Measurements from ENCODE around the gene SLC28A2.

Gene SLC28A2

GRCh38 chr15:45224621-45225217 is 27.3 kb upstream of the SLC28A2 start:
- TF ChIP-seq, protein P1, sequence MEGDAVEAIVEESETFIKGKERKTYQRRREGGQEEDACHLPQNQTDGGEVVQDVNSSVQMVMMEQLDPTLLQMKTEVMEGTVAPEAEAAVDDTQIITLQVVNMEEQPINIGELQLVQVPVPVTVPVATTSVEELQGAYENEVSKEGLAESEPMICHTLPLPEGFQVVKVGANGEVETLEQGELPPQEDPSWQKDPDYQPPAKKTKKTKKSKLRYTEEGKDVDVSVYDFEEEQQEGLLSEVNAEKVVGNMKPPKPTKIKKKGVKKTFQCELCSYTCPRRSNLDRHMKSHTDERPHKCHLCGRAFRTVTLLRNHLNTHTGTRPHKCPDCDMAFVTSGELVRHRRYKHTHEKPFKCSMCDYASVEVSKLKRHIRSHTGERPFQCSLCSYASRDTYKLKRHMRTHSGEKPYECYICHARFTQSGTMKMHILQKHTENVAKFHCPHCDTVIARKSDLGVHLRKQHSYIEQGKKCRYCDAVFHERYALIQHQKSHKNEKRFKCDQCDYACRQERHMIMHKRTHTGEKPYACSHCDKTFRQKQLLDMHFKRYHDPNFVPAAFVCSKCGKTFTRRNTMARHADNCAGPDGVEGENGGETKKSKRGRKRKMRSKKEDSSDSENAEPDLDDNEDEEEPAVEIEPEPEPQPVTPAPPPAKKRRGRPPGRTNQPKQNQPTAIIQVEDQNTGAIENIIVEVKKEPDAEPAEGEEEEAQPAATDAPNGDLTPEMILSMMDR (conservative IDR thresholded peaks at IDR 0.05; ENCODE audit: low read depth, low read length) = no peak
- DNase-seq (ENCODE audit: low read depth) = no peak
- H3K4me3 ChIP-seq (ENCODE audit: low read length) = no peak overlapping the region

DNA sequence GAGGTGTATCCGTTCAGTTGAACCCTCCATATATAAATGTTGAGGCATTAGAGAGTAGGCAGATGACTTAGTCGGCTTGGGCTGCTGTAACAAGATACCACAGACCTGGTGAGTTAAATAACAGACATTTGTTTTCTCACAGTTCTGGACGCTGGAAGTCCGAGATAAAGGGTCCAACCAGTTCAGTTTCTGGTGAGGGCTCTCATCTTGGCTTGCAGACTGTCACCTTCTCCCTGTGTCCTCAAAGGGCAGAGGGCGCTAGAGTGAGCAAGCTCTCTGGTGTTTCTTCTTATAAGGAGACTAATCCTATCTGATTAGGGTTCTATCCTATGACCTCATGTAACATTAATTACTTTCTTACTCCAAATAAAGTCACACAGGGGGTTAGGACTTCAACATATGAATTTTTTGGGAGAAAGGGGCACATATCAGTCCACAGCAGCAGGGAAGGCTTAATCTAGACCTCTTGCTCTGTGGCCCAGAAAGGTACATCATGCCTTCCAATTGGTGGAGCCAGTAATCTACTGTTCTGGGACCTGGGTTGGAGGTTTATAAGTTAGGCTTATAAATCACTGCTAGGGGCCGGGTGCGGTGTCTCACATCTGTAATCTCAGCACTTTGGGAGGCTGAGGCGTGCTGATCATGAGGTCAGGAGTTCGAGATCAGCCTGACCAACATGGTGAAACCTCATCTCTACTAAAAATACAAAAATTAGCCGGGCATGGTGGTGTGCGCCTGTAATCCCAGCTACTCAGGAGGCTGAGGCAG is 26.3 kb upstream of the SLC28A2 start:
- no peak overlapping the region for H3K4me3 ChIP-seq (ENCODE audit: low read length)
- DNase-seq (ENCODE audit: low read depth) = no peak
- TF ChIP-seq, protein P1 (conservative IDR thresholded peaks at IDR 0.05; ENCODE audit: low read depth, low read length) = no peak

- no peak overlapping the region for H3K4me3 ChIP-seq (ENCODE audit: low read length)
- no peak for DNase-seq (ENCODE audit: low read depth)
- TF ChIP-seq, protein P1 (conservative IDR thresholded peaks at IDR 0.05; ENCODE audit: low read depth, low read length) = no peak
These were observed 23.1 kb upstream of the SLC28A2 start for GRCh38 chr15:45228931-45229330.

DNA sequence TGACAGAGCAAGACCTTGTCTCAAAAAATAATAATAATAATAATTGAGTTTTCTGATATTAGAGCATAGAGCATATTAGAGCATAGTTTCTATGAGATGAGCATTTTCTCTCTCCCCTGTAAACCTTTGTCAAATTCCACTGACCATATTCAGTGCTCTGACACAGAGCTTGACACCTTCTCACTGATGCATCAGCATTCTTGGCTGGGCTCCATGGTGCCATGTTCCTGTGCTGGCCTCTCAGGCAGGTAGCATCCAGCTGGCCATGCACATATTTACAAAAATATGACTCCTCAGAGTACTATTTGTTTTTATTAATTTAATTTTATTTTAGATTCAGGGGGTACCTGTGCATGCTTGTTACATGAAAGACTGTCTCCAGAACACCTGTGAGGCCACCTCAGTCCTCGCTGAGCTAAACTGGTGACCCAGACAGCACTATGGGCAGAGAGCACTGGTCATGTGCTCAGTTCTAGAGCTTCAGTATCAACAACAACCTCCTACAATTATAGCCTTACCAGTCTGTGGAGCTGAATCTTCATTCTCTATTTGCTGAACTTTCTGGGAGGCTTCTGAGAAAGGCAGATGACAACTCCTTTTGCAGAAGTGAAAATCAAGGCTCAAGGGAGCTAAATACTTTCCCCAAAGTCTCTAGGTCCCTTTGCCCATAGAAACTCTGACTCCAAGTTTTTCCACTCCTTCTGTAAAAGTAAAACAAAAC is 21.6 kb upstream of the SLC28A2 start:
- TF ChIP-seq, protein P1 (conservative IDR thresholded peaks at IDR 0.05; ENCODE audit: low read depth, low read length) = no peak
- H3K4me3 ChIP-seq (ENCODE audit: low read length) = no peak overlapping the region
- no peak for DNase-seq (ENCODE audit: low read depth)

DNA sequence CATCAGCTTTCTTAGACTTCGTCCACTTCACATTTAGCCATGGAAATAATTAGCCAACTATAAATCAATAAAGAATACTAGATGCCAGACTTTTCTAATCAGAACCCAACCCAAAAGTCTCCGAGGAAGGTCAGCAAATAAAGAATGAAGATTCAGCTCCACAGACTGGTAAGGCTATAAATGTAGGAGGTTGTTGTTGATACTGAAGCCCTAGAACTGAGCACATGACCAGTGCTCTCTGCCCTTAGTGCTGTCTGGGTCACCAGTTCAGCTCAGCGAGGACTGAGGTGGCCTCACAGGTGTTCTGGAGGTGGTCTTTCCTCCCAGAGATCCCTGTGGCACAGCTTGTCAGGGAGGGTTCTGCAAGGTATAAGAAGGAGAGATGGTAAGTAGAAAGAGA is 20.9 kb upstream of the SLC28A2 start:
- TF ChIP-seq, protein P1 (conservative IDR thresholded peaks at IDR 0.05; ENCODE audit: low read depth, low read length) = no peak
- no peak overlapping the region for H3K4me3 ChIP-seq (ENCODE audit: low read length)
- no peak for DNase-seq (ENCODE audit: low read depth)

GRCh38 chr15:45231864-45232562 is 20.0 kb upstream of the SLC28A2 start:
- TF ChIP-seq, protein P1 (conservative IDR thresholded peaks at IDR 0.05; ENCODE audit: low read depth, low read length) = no peak
- no peak for DNase-seq (ENCODE audit: low read depth)
- H3K4me3 ChIP-seq (ENCODE audit: low read length) = no peak overlapping the region
